Measurements from ENCODE around the gene PCSK2.

Gene PCSK2

GRCh38 chr20:17515053-17515452 is 288.2 kb downstream of the PCSK2 start:
- Histone ChIP-seq H3K27me3 (replicated peaks; ENCODE audit: control insufficient read depth, insufficient read depth, low read length) (no peaks in the 10 kb centered on the region; the same call in none of the 2 replicates), H3K36me3 (ENCODE audit: control insufficient read depth, insufficient read depth, low read length) (no peaks in the 10 kb centered on the region), H3K4me3 (replicated peaks; ENCODE audit: low read depth, low read length) (no peak overlapping the region)
- TF ChIP-seq CTCF (IDR thresholded peaks at IDR 0.05; ENCODE audit: insufficient read depth, low read length, poor library complexity, severe bottlenecking): no peak
- DNase-seq (ENCODE audit: extremely low read depth, insufficient read length): no peak

- no peak for DNase-seq (ENCODE audit: extremely low read depth, insufficient read length)
- no peaks in the 10 kb centered on the region; the same call in none of the 2 replicates for H3K27me3 ChIP-seq (replicated peaks; ENCODE audit: control insufficient read depth, insufficient read depth, low read length)
- no peak overlapping the region for H3K4me3 ChIP-seq (replicated peaks; ENCODE audit: low read depth, low read length)
- no peaks in the 10 kb centered on the region for H3K36me3 ChIP-seq (ENCODE audit: control insufficient read depth, insufficient read depth, low read length)
- no peak for TF ChIP-seq CTCF (IDR thresholded peaks at IDR 0.05; ENCODE audit: insufficient read depth, low read length, poor library complexity, severe bottlenecking)
These were observed 291.7 kb downstream of the PCSK2 start for GRCh38 chr20:17518339-17519052.

DNA sequence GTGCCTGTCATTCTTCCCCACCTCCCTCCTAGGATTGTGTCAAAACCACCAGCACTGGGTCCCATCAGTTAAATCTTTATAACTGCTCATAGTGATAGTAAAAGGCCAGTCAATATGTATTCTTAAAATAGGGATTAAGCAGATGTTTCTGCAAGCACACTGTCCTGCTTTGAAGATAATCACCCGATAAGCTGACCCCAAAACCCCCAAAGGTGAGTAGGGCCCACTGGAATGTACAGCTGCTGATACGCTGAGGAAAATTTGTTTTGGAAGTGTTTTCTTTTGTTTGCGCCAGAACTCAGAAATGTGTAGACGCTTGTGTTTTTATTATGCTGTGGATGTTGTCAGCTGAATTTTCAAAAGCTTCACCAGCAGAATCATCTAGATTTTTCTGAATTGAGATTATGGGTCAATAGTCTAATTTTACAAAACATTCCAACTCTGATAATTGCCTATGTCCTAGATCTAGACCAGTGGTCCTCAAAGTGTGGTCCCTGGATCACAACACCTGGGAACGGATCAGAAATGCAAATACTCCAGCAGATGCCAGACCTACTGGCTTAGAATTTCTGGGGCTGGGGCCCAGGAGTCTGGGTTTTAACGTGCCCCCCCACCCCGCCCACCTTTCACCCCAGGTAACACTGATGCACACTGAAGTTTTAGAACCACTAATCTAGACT is 292.9 kb downstream of the PCSK2 start:
- DNase-seq (ENCODE audit: extremely low read depth, insufficient read length): no peak
- Histone ChIP-seq H3K36me3 (ENCODE audit: control insufficient read depth, insufficient read depth, low read length) (no peaks in the 10 kb centered on the region), H3K27me3 (replicated peaks; ENCODE audit: control insufficient read depth, insufficient read depth, low read length) (peaks cover 1% of the 10 kb centered on the region), H3K4me3 (replicated peaks; ENCODE audit: low read depth, low read length) (no peak overlapping the region)
- TF ChIP-seq CTCF (IDR thresholded peaks at IDR 0.05; ENCODE audit: insufficient read depth, low read length, poor library complexity, severe bottlenecking): no peak

- no peak for TF ChIP-seq CTCF (IDR thresholded peaks at IDR 0.05; ENCODE audit: insufficient read depth, low read length, poor library complexity, severe bottlenecking)
- no peak for DNase-seq (ENCODE audit: extremely low read depth, insufficient read length)
- H3K36me3 ChIP-seq (ENCODE audit: control insufficient read depth, insufficient read depth, low read length): no peaks in the 10 kb centered on the region
- peaks cover 1% of the 10 kb centered on the region; the same call in 1 of the 2 replicates for H3K27me3 ChIP-seq (replicated peaks; ENCODE audit: control insufficient read depth, insufficient read depth, low read length)
- no peak overlapping the region for H3K4me3 ChIP-seq (replicated peaks; ENCODE audit: low read depth, low read length)
These were observed 293.7 kb downstream of the PCSK2 start for GRCh38 chr20:17520583-17520982.

DNA sequence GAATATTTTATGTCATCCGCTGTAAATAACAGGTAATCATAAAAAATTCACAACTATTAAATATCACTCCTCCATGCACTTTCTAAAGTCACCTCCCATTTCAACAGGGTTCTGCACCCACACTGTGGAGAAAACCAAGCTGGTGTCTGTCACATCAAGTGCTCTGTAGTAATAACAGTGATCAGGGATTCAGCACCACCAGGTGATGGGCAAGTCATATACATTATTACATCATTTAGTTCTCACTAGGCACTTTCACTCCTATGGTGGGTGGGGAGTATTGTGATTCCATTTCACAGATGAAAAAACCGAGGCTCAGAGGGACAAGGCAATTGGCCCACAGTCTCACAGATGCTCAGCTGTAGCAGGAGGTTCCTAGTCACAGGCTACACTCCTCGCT is 295.7 kb downstream of the PCSK2 start:
- no peak overlapping the region for H3K4me3 ChIP-seq (replicated peaks; ENCODE audit: low read depth, low read length)
- H3K36me3 ChIP-seq (ENCODE audit: control insufficient read depth, insufficient read depth, low read length): no peaks in the 10 kb centered on the region
- DNase-seq (ENCODE audit: extremely low read depth, insufficient read length): no peak
- H3K27me3 ChIP-seq (replicated peaks; ENCODE audit: control insufficient read depth, insufficient read depth, low read length): peaks cover 1% of the 10 kb centered on the region; the same call in 1 of the 2 replicates
- TF ChIP-seq CTCF (IDR thresholded peaks at IDR 0.05; ENCODE audit: insufficient read depth, low read length, poor library complexity, severe bottlenecking): no peak
